Gastroesophageal sphincter (tissue), 4 donors: ENCODE measurements around the gene CFAP46. TPM values are rescaled to one million over a fixed set of nuclear protein-coding genes. Genes with fewer than 3 reads are reported as not detected.
"Not testable (repeated sequence)": the region's sequence is repeated elsewhere in the genome, so short reads cannot be mapped to it uniquely, and the experiment has no call there.

Source experiments
- ATAC-seq: fragments of 150-250 bp; one replicate; pipeline ENCODE4 v1.9.1; 2016; ENCODE audit warnings: mild to moderate bottlenecking, moderate library complexity
- H3K27ac ChIP-seq, 4 donors: fragments of 200-600 bp; sonication (generic) in 3 of 4; 1 replicate in 3 of 4; 2 replicates in 1 of 4; pipeline ENCODE4 v1.5.1; 2016 to 2019
- H3K27me3 ChIP-seq: fragments of 200-600 bp; sonication (generic); one replicate; pipeline ENCODE4 v1.5.1; 2019
- H3K36me3 ChIP-seq, 2 donors: fragments of 200-600 bp; sonication (generic); one replicate each; pipeline ENCODE4 v1.5.1; 2019; ENCODE audit warnings: control low read depth in 1 of 2
- H3K4me1 ChIP-seq, 3 donors: fragments of 200-600 bp; sonication (generic); 1 replicate in 2 of 3; 2 replicates in 1 of 3; pipeline ENCODE4 v1.5.1; 2016 to 2019; ENCODE audit warnings: control low read depth in 2 of 3
- H3K4me3 ChIP-seq, 2 donors: fragments of 200-600 bp; sonication (generic); one replicate each; pipeline ENCODE4 v1.5.1; 2019; ENCODE audit warnings: mild to moderate bottlenecking in 1 of 2, moderate library complexity in 1 of 2
- H3K9me3 ChIP-seq, 3 donors: fragments of 200-600 bp; sonication (generic); one replicate each; pipeline ENCODE4 v1.5.1; 2017 to 2019; ENCODE audit warnings: control low read depth in 2 of 3
- EP300 ChIP-seq: sonication (generic); formaldehyde crosslinking; IDR thresholded peaks from one replicate; pipeline ENCODE4 v1.6.1; 2017; ENCODE audit warnings: antibody characterized with exemption, mild to moderate bottlenecking
- POLR2A ChIP-seq, 2 donors: fragments of 450-650 bp; IDR thresholded peaks; one replicate each; pipeline ENCODE4 v1.6.1; 2017; ENCODE audit warnings: antibody characterized with exemption in 2 of 2, mild to moderate bottlenecking in 2 of 2, moderate library complexity in 1 of 2
- POLR2AphosphoS5 ChIP-seq: sonication (generic); formaldehyde crosslinking; IDR thresholded peaks from one replicate; pipeline ENCODE4 v1.6.1; 2017; ENCODE audit warnings: antibody characterized with exemption
- WGBS, 2 donors: methylation state at CpG; one replicate each; pipeline ENCODE4 v1.1.5; 2018; ENCODE audit warnings: low coverage in 1 of 2; 5-methylcytosine and 5-hydroxymethylcytosine counted together
- total RNA-seq, 4 donors: library from RNA; depleted of rRNA; stranded (reverse); fragments of >200 nt; gene quantifications; one replicate each; pipeline ENCODE4 v1.1.0, GENCODE V29; 2016
- TF ChIP-seq, protein P1 (sequence below), 4 experiments: fragments of 200-600 bp in 2 of 4; fragments of 450-650 bp in 2 of 4; sonication (generic) in 1 of 4; IDR thresholded peaks; one replicate each; pipeline ENCODE4 v1.5.1; 2017 to 2019; ENCODE audit warnings: antibody characterized with exemption in 4 of 4, mild to moderate bottlenecking in 2 of 4, moderate library complexity in 2 of 4

The CFAP46 gene
- total RNA-seq, 4 donors from 2014 or later, result 0.27 to 2.2 (median 0.30) TPM; not detected in 1

DNA sequence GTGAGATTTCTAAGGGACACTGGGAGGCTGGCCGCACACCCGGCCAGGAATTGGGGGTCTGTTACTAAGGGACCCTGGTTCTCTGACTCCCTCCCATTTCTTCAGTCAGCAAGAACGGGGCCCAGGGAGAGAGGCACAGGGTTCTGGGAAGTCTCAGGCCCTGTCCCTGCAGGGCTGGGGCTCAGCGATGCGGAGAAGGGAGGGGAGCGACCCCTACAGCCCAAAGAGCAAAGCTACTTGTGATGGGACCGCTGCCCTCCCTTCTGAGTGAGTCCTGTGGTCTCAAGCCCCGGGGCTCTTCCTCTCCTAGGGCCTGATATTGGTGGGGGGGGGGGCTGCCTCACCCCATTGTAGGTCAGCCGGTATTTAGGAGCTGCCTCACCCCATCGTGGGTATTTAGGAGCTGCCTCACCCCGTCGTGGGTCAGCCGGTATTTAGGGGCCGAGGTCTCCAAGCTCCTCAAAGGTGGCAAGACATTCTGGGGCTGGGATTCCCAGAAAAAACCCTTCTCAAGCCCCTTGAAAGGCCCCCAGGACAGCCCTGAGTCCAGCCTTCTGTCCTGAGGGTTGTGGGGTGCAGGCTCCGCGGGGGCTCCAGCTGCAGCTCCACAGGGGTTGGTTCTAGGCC, 139.6 kb downstream of the CFAP46 start:
- no peaks in the 10 kb centered on the region for H3K36me3 ChIP-seq
- H3K27ac ChIP-seq, result no peak overlapping the region
- no peak for ATAC-seq
- H3K9me3 ChIP-seq, result peaks cover 0 to 11% (median 0%) of the 10 kb centered on the region in 3 donors
- no peaks in the 10 kb centered on the region for H3K27me3 ChIP-seq
- H3K4me1 ChIP-seq, result no peaks in the 10 kb centered on the region
- H3K4me3 ChIP-seq, result no peak overlapping the region
- 60 to 71% methylated on average over 1 to 3 of the region's 16 CpGs for WGBS, 2 donors
- TF ChIP-seq EP300 (no peak), POLR2A (IDR thresholded peaks at IDR 0.05) (no peak), POLR2AphosphoS5 (no peak)
- TF ChIP-seq, protein P1, sequence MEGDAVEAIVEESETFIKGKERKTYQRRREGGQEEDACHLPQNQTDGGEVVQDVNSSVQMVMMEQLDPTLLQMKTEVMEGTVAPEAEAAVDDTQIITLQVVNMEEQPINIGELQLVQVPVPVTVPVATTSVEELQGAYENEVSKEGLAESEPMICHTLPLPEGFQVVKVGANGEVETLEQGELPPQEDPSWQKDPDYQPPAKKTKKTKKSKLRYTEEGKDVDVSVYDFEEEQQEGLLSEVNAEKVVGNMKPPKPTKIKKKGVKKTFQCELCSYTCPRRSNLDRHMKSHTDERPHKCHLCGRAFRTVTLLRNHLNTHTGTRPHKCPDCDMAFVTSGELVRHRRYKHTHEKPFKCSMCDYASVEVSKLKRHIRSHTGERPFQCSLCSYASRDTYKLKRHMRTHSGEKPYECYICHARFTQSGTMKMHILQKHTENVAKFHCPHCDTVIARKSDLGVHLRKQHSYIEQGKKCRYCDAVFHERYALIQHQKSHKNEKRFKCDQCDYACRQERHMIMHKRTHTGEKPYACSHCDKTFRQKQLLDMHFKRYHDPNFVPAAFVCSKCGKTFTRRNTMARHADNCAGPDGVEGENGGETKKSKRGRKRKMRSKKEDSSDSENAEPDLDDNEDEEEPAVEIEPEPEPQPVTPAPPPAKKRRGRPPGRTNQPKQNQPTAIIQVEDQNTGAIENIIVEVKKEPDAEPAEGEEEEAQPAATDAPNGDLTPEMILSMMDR (IDR thresholded peaks at IDR 0.05), result no peak

DNA sequence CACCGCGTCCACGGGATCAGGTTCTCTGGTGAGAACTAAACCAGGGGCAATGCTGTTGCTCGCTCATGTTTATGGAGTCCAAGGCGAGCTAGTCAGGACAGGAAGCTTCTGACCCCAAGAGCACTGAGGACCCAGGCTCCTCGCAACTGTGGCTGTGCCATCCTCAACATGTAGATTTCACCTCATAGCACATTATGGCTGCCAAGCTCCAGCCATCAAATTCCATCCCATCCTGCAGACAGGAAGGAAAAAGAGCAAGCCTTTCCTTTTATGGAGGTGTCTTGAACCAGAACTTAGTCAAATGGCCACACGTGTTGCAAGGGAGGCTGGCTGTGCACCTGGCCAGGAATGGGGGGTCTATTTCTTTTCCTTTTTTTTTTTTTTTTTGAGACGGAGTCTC, 140.3 kb downstream of the CFAP46 start:
- ATAC-seq, result no peak
- Histone ChIP-seq H3K27me3 (no peaks in the 10 kb centered on the region), H3K36me3 (no peaks in the 10 kb centered on the region), H3K27ac (no peak overlapping the region), H3K4me3 (no peak overlapping the region), H3K4me1 (no peaks in the 10 kb centered on the region), H3K9me3 (peaks cover 0 to 11% (median 0%) of the 10 kb centered on the region in 3 donors)
- no peak for TF ChIP-seq POLR2A (IDR thresholded peaks at IDR 0.05)
- no peak for TF ChIP-seq POLR2AphosphoS5
- TF ChIP-seq EP300, result no peak
- TF ChIP-seq, protein P1 (IDR thresholded peaks at IDR 0.05), result no peak
- 60 to 90% methylated on average over 2 to 3 of the region's 8 CpGs for WGBS, 2 donors

DNA sequence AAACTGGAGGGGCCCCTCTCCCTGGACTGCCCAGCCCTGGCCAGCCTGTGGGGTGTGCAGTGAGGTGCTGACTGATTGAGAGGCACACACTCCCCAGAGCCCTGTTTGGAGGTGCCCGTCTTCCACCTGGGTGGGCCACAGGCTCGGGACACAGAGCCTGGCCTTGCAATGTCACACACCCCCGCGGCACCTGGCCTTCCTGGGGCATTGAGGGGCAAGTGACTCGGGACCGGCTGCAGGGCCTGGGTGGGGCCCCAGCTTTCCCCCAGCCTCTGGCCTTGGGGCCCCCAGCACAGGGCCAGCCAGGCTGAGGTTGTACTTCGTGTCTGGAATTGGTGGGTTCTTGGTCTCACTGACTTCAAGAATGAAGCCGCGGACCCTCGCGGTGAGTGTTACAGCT, 142.5 kb downstream of the CFAP46 start:
- H3K9me3 ChIP-seq, result peaks cover 0 to 11% (median 0%) of the 10 kb centered on the region in 3 donors
- no peak for ATAC-seq
- WGBS, 2 donors, result 60 to 89% methylated on average over 2 to 11 of the region's 11 CpGs
- no peaks in the 10 kb centered on the region for H3K4me1 ChIP-seq
- peaks cover under 1% of the 10 kb centered on the region for H3K27me3 ChIP-seq
- TF ChIP-seq, protein P1 (IDR thresholded peaks at IDR 0.05), result no peak
- TF ChIP-seq POLR2AphosphoS5 (no peak), EP300 (no peak), POLR2A (IDR thresholded peaks at IDR 0.05) (no peak)
- no peaks in the 10 kb centered on the region for H3K36me3 ChIP-seq
- no peak overlapping the region for H3K4me3 ChIP-seq
- H3K27ac ChIP-seq, result no peak overlapping the region

DNA sequence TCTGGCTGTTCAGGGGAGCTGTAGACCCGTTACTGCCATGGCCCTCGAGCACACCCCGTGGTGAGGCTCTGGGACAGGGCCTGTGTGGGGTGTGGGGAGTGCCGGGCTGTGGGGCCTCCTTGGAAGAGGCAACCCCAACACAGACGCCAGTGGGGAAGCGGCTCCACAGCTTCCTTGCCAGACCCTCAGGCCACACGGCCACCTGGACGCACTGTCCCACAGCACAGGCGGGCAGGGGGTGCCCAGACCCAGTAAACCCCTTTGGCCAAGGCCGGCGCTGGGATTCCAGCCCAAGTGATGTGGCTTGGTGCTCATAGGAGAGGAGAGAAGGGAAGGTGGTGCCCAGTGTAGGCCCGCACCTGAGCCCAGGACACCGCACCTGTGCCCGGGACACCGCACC, 143.5 kb downstream of the CFAP46 start:
- H3K4me3 ChIP-seq, result no peak overlapping the region
- WGBS, 2 donors, result 100% methylated on average over 2 of the region's 15 CpGs; no CpG with 5 or more reads in 1 of the 2 donors
- H3K27me3 ChIP-seq, result peaks cover 10% of the 10 kb centered on the region
- no peaks in the 10 kb centered on the region for H3K36me3 ChIP-seq
- peaks cover 0 to 11% (median 0%) of the 10 kb centered on the region in 3 donors for H3K9me3 ChIP-seq
- no peak for ATAC-seq
- no peak overlapping the region for H3K27ac ChIP-seq
- no peaks in the 10 kb centered on the region for H3K4me1 ChIP-seq
- TF ChIP-seq EP300 (no peak), POLR2AphosphoS5 (no peak), POLR2A (IDR thresholded peaks at IDR 0.05) (no peak)
- TF ChIP-seq, protein P1 (IDR thresholded peaks at IDR 0.05), result no peak

DNA sequence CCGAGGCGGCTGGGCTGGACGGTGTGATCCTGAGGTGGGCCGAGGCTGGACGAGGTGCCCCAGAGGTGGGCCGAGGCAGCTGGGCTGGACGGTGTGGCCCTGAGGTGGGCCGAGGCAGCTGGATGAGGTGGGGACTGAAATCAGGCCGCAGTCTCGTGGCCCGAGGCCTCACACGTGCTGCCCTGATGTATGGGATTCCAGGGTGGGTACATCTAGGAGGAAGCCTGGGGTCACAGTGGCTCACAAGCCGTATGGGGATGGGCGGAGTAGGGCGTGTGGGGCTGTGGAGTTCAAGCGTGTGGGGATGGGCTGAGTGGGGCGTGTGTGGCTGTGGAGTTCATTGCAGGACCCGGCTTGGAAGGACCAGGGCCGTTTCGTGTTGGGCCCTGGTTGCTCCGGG, 144.0 kb downstream of the CFAP46 start:
- no peak overlapping the region for H3K4me3 ChIP-seq
- no peaks in the 10 kb centered on the region for H3K4me1 ChIP-seq
- WGBS, 2 donors, result 85% methylated on average over 4 of the region's 21 CpGs; no CpG with 5 or more reads in 1 of the 2 donors
- no peak for ATAC-seq
- no peaks in the 10 kb centered on the region for H3K36me3 ChIP-seq
- H3K27me3 ChIP-seq, result peaks cover 14% of the 10 kb centered on the region
- H3K9me3 ChIP-seq, result peaks cover 0 to 11% (median 0%) of the 10 kb centered on the region in 3 donors
- H3K27ac ChIP-seq, result no peak overlapping the region
- no peak for TF ChIP-seq POLR2AphosphoS5
- TF ChIP-seq POLR2A (IDR thresholded peaks at IDR 0.05), result no peak
- TF ChIP-seq EP300, result no peak
- TF ChIP-seq, protein P1 (IDR thresholded peaks at IDR 0.05), result no peak

DNA sequence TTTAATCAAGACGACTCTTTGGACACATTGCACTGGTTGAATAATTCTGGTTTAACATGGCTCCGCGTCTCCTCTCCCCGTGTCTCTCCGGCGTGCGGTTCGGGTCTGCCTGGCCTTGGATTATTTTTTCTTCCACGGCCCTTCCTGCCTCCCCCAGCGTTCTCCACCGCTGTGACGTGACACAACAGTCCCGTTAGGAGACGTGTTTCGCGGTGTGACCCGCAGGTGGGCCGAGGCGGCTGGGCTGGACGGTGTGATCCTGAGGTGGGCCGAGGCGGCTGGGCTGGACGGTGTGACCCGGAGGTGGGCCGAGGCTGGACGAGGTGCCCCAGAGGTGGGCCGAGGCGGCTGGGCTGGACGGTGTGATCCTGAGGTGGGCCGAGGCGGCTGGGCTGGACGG, 144.4 kb downstream of the CFAP46 start:
- ATAC-seq, H3K4me3 ChIP-seq, H3K36me3 ChIP-seq, H3K27ac ChIP-seq, H3K4me1 ChIP-seq: not testable (repeated sequence)
- Histone ChIP-seq H3K9me3 (peaks cover 0 to 11% (median 0%) of the 10 kb centered on the region in 3 donors), H3K27me3 (peaks cover 18% of the 10 kb centered on the region)
- 96 to 97% methylated on average over 8 to 11 of the region's 32 CpGs for WGBS, 2 donors
